Measurements from ENCODE around the gene PHLDA1. TPM values are rescaled to one million over a fixed set of nuclear protein-coding genes. Genes with fewer than 3 reads are reported as not detected.

The PHLDA1 gene
- total and polyA plus RNA-seq, 9 of the 15 experiments (the other 6 are each of a cell fraction or from before 2014, with no cell fraction given) = 0.15 to 2.9 (median 0.54) TPM

DNA sequence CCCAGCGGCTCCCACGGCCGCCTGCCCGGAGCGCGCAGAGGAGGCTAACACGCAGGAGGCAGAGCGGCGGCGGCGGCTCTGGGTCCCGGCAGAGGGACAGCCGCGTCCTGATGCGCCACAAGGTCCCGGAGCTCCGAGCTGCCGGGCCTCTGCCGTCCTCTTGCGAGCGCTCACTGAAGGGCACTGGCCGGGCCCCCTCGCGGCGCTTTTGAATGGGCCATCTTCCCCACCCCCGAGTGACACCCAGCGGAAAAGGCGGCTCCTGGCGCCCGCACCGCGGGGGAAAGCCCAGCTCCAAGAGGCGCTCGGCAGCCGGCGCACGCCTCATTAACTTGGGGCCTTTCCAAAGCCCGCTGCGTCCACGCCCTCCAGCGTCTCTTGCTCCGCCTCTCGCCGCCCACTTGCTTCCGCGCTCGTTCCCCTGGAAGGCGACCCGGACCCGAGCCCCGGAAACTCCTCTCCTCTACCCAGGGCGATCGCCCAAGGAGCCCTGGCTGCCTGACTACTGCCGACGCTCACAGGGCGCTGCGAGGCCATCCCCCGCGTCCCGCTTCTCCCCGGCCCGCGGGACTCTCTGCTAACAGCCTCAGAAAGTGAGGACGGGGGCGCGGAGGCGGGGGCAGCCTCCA lies at the start of gene PHLDA1 (continued):
- TF ChIP-seq, protein P1, sequence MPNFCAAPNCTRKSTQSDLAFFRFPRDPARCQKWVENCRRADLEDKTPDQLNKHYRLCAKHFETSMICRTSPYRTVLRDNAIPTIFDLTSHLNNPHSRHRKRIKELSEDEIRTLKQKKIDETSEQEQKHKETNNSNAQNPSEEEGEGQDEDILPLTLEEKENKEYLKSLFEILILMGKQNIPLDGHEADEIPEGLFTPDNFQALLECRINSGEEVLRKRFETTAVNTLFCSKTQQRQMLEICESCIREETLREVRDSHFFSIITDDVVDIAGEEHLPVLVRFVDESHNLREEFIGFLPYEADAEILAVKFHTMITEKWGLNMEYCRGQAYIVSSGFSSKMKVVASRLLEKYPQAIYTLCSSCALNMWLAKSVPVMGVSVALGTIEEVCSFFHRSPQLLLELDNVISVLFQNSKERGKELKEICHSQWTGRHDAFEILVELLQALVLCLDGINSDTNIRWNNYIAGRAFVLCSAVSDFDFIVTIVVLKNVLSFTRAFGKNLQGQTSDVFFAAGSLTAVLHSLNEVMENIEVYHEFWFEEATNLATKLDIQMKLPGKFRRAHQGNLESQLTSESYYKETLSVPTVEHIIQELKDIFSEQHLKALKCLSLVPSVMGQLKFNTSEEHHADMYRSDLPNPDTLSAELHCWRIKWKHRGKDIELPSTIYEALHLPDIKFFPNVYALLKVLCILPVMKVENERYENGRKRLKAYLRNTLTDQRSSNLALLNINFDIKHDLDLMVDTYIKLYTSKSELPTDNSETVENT (CRISPR knock-in tag; IDR thresholded peaks at IDR 0.05) = no peak
- no peak for TF ChIP-seq BRD9 (IDR thresholded peaks at IDR 0.05; ENCODE audit: low read depth, partially characterized antibody)
- TF ChIP-seq, protein P2, sequence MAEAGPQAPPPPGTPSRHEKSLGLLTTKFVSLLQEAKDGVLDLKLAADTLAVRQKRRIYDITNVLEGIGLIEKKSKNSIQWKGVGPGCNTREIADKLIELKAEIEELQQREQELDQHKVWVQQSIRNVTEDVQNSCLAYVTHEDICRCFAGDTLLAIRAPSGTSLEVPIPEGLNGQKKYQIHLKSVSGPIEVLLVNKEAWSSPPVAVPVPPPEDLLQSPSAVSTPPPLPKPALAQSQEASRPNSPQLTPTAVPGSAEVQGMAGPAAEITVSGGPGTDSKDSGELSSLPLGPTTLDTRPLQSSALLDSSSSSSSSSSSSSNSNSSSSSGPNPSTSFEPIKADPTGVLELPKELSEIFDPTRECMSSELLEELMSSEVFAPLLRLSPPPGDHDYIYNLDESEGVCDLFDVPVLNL (CRISPR knock-in tag; IDR thresholded peaks at IDR 0.05; ENCODE audit: low read depth) = no peak
- TF ChIP-seq, protein P3, sequence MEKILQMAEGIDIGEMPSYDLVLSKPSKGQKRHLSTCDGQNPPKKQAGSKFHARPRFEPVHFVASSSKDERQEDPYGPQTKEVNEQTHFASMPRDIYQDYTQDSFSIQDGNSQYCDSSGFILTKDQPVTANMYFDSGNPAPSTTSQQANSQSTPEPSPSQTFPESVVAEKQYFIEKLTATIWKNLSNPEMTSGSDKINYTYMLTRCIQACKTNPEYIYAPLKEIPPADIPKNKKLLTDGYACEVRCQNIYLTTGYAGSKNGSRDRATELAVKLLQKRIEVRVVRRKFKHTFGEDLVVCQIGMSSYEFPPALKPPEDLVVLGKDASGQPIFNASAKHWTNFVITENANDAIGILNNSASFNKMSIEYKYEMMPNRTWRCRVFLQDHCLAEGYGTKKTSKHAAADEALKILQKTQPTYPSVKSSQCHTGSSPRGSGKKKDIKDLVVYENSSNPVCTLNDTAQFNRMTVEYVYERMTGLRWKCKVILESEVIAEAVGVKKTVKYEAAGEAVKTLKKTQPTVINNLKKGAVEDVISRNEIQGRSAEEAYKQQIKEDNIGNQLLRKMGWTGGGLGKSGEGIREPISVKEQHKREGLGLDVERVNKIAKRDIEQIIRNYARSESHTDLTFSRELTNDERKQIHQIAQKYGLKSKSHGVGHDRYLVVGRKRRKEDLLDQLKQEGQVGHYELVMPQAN (IDR thresholded peaks at IDR 0.05; ENCODE audit: borderline replicate concordance) = no peak
- no peak for TF ChIP-seq CHCHD3 (CRISPR knock-in tag; IDR thresholded peaks at IDR 0.05)
- TF ChIP-seq MEIS2 (IDR thresholded peaks at IDR 0.05; ENCODE audit: partially characterized antibody) = peak; percentile 2
- TF ChIP-seq ZNF589 (CRISPR knock-in tag; IDR thresholded peaks at IDR 0.05; ENCODE audit: low read depth) = peak; percentile 52; the same call in 1 of the 2 replicates
- TF ChIP-seq, protein P4, sequence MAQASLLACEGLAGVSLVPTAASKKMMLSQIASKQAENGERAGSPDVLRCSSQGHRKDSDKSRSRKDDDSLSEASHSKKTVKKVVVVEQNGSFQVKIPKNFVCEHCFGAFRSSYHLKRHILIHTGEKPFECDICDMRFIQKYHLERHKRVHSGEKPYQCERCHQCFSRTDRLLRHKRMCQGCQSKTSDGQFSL (CRISPR knock-in tag; IDR thresholded peaks at IDR 0.05) = no peak
- TF ChIP-seq, protein P4 (tag; IDR thresholded peaks at IDR 0.05) = no peak
- peak; percentile 66 for TF ChIP-seq L3MBTL2 (IDR thresholded peaks at IDR 0.05)
- no peak for TF ChIP-seq ZBTB1 (CRISPR knock-in tag; IDR thresholded peaks at IDR 0.05; ENCODE audit: borderline replicate concordance, low read depth)
- TF ChIP-seq RBM39 (optimal IDR thresholded peaks at IDR 0.05; ENCODE audit: low read depth, low read length) = no peak
- no peak; a peak in 1 of 4 replicates for TF ChIP-seq TEAD1 (CRISPR knock-in tag; IDR thresholded peaks at IDR 0.05)
- no peak for TF ChIP-seq ZNF436 (CRISPR knock-in tag; IDR thresholded peaks at IDR 0.05)
- TF ChIP-seq, protein P5, sequence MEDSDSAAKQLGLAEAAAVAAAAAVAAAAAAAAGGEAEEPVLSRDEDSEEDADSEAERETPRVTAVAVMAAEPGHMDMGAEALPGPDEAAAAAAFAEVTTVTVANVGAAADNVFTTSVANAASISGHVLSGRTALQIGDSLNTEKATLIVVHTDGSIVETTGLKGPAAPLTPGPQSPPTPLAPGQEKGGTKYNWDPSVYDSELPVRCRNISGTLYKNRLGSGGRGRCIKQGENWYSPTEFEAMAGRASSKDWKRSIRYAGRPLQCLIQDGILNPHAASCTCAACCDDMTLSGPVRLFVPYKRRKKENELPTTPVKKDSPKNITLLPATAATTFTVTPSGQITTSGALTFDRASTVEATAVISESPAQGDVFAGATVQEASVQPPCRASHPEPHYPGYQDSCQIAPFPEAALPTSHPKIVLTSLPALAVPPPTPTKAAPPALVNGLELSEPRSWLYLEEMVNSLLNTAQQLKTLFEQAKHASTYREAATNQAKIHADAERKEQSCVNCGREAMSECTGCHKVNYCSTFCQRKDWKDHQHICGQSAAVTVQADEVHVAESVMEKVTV (CRISPR knock-in tag; IDR thresholded peaks at IDR 0.05) = peak; percentile 95
- TF ChIP-seq, protein P6, sequence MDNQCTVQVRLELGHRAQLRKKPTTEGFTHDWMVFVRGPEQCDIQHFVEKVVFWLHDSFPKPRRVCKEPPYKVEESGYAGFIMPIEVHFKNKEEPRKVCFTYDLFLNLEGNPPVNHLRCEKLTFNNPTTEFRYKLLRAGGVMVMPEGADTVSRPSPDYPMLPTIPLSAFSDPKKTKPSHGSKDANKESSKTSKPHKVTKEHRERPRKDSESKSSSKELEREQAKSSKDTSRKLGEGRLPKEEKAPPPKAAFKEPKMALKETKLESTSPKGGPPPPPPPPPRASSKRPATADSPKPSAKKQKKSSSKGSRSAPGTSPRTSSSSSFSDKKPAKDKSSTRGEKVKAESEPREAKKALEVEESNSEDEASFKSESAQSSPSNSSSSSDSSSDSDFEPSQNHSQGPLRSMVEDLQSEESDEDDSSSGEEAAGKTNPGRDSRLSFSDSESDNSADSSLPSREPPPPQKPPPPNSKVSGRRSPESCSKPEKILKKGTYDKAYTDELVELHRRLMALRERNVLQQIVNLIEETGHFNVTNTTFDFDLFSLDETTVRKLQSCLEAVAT (IDR thresholded peaks at IDR 0.05) = 0 out of 4 replicates have a peak, but pooled peaks of 1 of the 2 experiments have one; percentile 9
- TF ChIP-seq PYGO2 (tag; IDR thresholded peaks at IDR 0.05) = no peak
- peak; percentile 79 for TF ChIP-seq CTBP1 (IDR thresholded peaks at IDR 0.05; ENCODE audit: borderline replicate concordance)

Data from K562 (cell line).